K562 (cell line): ENCODE data around the gene DAPK2. TPM values are rescaled to one million over a fixed set of nuclear protein-coding genes. Genes with fewer than 3 reads are reported as not detected.

Experiments
- ATF3 ChIP-seq, 2 experiments: fragments of 450-650 bp in 1 of 2; sonication (generic) in 1 of 2; formaldehyde crosslinking in 1 of 2; IDR thresholded peaks in 1 of 2; conservative IDR thresholded peaks in 1 of 2; 2 replicates each; pipeline versions ENCODE4 v1.6.1 to v1.8.1; 2016 to 2023; ENCODE audit warnings: mild to moderate bottlenecking in 2 of 2, moderate library complexity in 2 of 2, inconsistent platforms in 1 of 2, missing genetic modification reagents in 1 of 2
- BCL6 ChIP-seq: fragments of 250-450 bp; sonication (Bioruptor Pico); IDR thresholded peaks from 2 replicates; pipeline ENCODE4 v1.4.0; 2020
- DNMT1 ChIP-seq: fragments of 450-650 bp; IDR thresholded peaks from 2 replicates; pipeline ENCODE4 v1.6.1; 2016; ENCODE audit warnings: antibody characterized with exemption, mild to moderate bottlenecking
- E2F8 ChIP-seq: fragments of 450-650 bp; IDR thresholded peaks from 2 replicates; pipeline ENCODE4 v1.7.1; 2018; ENCODE audit warnings: mild to moderate bottlenecking, low read depth; ENCODE audit not compliant: partially characterized antibody
- EWSR1 ChIP-seq: fragments of 450-650 bp; IDR thresholded peaks from 2 replicates; pipeline ENCODE4 v1.6.1; 2018; ENCODE audit warnings: borderline replicate concordance, mild to moderate bottlenecking, low read depth, moderate library complexity; ENCODE audit not compliant: partially characterized antibody
- FOXP4 ChIP-seq: sonication (generic); formaldehyde crosslinking; IDR thresholded peaks from 2 replicates; pipeline ENCODE4 v1.8.0; 2022; ENCODE audit warnings: mild to moderate bottlenecking, missing genetic modification reagents, borderline replicate concordance
- LEF1 ChIP-seq: fragments of 450-650 bp; IDR thresholded peaks from 2 replicates; pipeline ENCODE4 v1.6.1; 2016; ENCODE audit warnings: mild to moderate bottlenecking
- REST ChIP-seq, 2 experiments: fragments of 450-650 bp; formaldehyde crosslinking in 1 of 2; IDR thresholded peaks; 2 replicates each; pipeline versions ENCODE4 v1.4.0 to v1.6.1; 2014 to 2020; ENCODE audit warnings: mild to moderate bottlenecking in 2 of 2, borderline replicate concordance in 1 of 2, low read depth in 1 of 2
- RNF2 ChIP-seq: sonication (generic); IDR thresholded peaks from 2 replicates; pipeline ENCODE4 v1.6.1; 2016
- SMAD1 ChIP-seq: fragments of 150-350 bp; IDR thresholded peaks from 2 replicates; pipeline ENCODE4 v1.6.1; 2014; ENCODE audit warnings: low read length, low read depth; ENCODE audit not compliant: partially characterized antibody
- SRF ChIP-seq, 2 experiments: fragments of 250-450, 450-650 bp in 1 of 2; sonication (Bioruptor Pico) in 1 of 2; sonication (generic) in 1 of 2; formaldehyde crosslinking; IDR thresholded peaks; 2 replicates each; pipeline versions ENCODE4 v1.5.0 to v1.5.1; 2020 to 2022; ENCODE audit warnings: mild to moderate bottlenecking in 1 of 2, missing genetic modification reagents in 1 of 2
- ZNF41 ChIP-seq: fragments of 250-450 bp; sonication (Bioruptor Pico); conservative IDR thresholded peaks from 2 replicates; pipeline ENCODE4 v1.4.0; 2020; ENCODE audit warnings: mild to moderate bottlenecking
- polyA plus RNA-seq, 8 experiments: library from polyadenylated mRNA; depleted of rRNA in 4 of 8; stranded (reverse) in 5 of 8; unstranded in 3 of 8; fragments of >200 nt; fragmentation: Nextera tagmentation in 2 of 8; fragmentation: Illumina TruSeq in 1 of 8; extraction: Ambion mirVana in 2 of 8; extraction: Trizol in 1 of 8; gene quantifications; 2 replicates each; pipeline versions ENCODE4 v1.2.1 to v1.2.3, GENCODE V29; 2011 to 2014; ENCODE audit warnings: inconsistent platforms in 1 of 8, missing spikeins in 1 of 8
- total RNA-seq, 7 experiments: library from RNA; depleted of rRNA in 6 of 7; stranded (reverse); fragments of >200 nt in 6 of 7; fragmentation: Illumina TruSeq in 2 of 7; extraction: Trizol in 2 of 7; gene quantifications; 2 replicates each; pipeline versions ENCODE4 v1.2.1 to v1.2.3, GENCODE V29; 2011 to 2021; ENCODE audit warnings: low replicate concordance in 1 of 7

Gene DAPK2
- total and polyA plus RNA-seq, 9 of the 15 experiments (the other 6 are each of a cell fraction or from before 2014, with no cell fraction given), result 0.14 to 5.2 (median 2.2) TPM

GRCh38 chr15:63918901-63919348 is 127.4 kb downstream of the DAPK2 start (continued):
- TF ChIP-seq ATF3 (IDR thresholded peaks at IDR 0.05) (no peak), ATF3 (CRISPR knock-in tag; conservative IDR thresholded peaks at IDR 0.05) (no peak), LEF1 (peak; percentile 80), EWSR1 (no peak), FOXP4 (no peak), BCL6 (CRISPR knock-in tag) (0 out of 2 replicates have a peak, but pooled peaks have one; percentile 44), SRF (CRISPR knock-in tag; IDR thresholded peaks at IDR 0.05) (0 out of 4 replicates have a peak, but pooled peaks of 1 of the 2 experiments have one; percentile 39), REST (IDR thresholded peaks at IDR 0.05; ENCODE audit: borderline replicate concordance) (0 out of 2 replicates have a peak, but pooled peaks have one; percentile 22), REST (CRISPR knock-in tag; IDR thresholded peaks at IDR 0.05; ENCODE audit: low read depth) (no peak), DNMT1 (no peak), E2F8 (peak; percentile 38), RNF2 (peak; percentile 71), SMAD1 (no peak), ZNF41 (CRISPR knock-in tag) (no peak)
